Measurements from ENCODE around the gene SART1.

DNA sequence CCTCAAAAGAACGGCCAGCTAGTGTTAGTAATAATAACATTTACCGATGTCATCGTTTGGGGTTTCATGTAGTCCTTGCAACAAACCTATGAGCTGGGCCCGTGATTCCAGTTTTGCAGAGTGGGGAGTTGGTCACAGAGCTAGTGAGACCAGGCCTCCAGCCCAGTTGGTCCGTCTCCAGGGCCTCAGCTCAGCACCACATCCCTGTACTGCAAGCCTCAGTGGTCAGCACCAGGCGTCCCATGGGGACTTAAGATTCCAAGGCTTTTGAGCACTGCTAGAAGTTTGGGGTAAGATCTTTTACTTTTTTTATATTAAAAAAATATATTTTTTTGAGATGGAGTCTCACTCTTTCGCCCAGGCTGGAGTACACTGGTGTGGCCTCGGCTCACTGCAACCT is 17.3 kb upstream of the SART1 start:
- no peak for TF ChIP-seq CTCF (IDR thresholded peaks at IDR 0.05)
- TF ChIP-seq POLR2A (IDR thresholded peaks at IDR 0.05), result no peak

Data from esophagus squamous epithelium (tissue), 4 donors.